ENCODE data around the gene KRTAP12-2. TPM values are rescaled to one million over a fixed set of nuclear protein-coding genes. Genes with fewer than 3 reads are reported as not detected.

KRTAP12-2 gene
- total RNA-seq, 1 experiment from 2014 or later: not detected

GRCh38 chr21:44617071-44617501 is 49.6 kb downstream of the KRTAP12-2 start:
- Histone ChIP-seq H3K36me3 (ENCODE audit: control insufficient read depth, insufficient read depth, low read length) (no peaks in the 10 kb centered on the region), H3K9me3 (peaks cover 12% of the 10 kb centered on the region; the same call in 1 of the 2 replicates), H3K4me1 (no peaks in the 10 kb centered on the region), H3K27me3 (replicated peaks; ENCODE audit: control insufficient read depth, insufficient read depth, low read length) (no peaks in the 10 kb centered on the region), H3K4me3 (ENCODE audit: low read depth, low read length) (no peak overlapping the region)
- CTCF ChIA-PET: no interaction called here
- H3K4me1 Mint-ChIP-seq (ENCODE audit: low read depth, unreplicated experiment): no peaks in the 10 kb centered on the region
- H3K4me3 Mint-ChIP-seq (ENCODE audit: unreplicated experiment): no peak overlapping the region
- peaks cover 6% of the 10 kb centered on the region for H3K27me3 Mint-ChIP-seq (ENCODE audit: insufficient read depth, unreplicated experiment)
- H3K9me3 Mint-ChIP-seq (ENCODE audit: unreplicated experiment): peaks cover 35% of the 10 kb centered on the region
- TF ChIP-seq CTCF (IDR thresholded peaks at IDR 0.05; ENCODE audit: insufficient read depth in 1 of 2, low read depth in 1 of 2, low read length in 1 of 2, severe bottlenecking in 1 of 2, unreplicated experiment in 1 of 2): no peak
- no peak for DNase-seq
- no TSS peak for BruUV-seq (replicated peaks)
- intact Hi-C loops (cut with micrococcal nuclease; ENCODE audit: unreplicated experiment): no loop called here
- H3K36me3 Mint-ChIP-seq (ENCODE audit: insufficient read depth, unreplicated experiment): no peaks in the 10 kb centered on the region
- POLR2A ChIA-PET: no interaction called here
- no peak overlapping the region for H3K27ac Mint-ChIP-seq (ENCODE audit: unreplicated experiment)

GRCh38 chr21:44616591-44616926 is 50.2 kb downstream of the KRTAP12-2 start:
- Histone ChIP-seq H3K27me3 (replicated peaks; ENCODE audit: control insufficient read depth, insufficient read depth, low read length) (no peaks in the 10 kb centered on the region), H3K4me3 (ENCODE audit: low read depth, low read length) (no peak overlapping the region), H3K4me1 (no peaks in the 10 kb centered on the region), H3K36me3 (ENCODE audit: control insufficient read depth, insufficient read depth, low read length) (no peaks in the 10 kb centered on the region), H3K9me3 (peaks cover 12% of the 10 kb centered on the region; the same call in 1 of the 2 replicates)
- H3K4me1 Mint-ChIP-seq (ENCODE audit: low read depth, unreplicated experiment): no peaks in the 10 kb centered on the region
- ChIA-PET POLR2A (no interaction called here), CTCF (no interaction called here)
- H3K27ac Mint-ChIP-seq (ENCODE audit: unreplicated experiment): no peak overlapping the region
- H3K27me3 Mint-ChIP-seq (ENCODE audit: insufficient read depth, unreplicated experiment): peaks cover 6% of the 10 kb centered on the region
- intact Hi-C loops (cut with micrococcal nuclease; ENCODE audit: unreplicated experiment): no loop called here
- H3K9me3 Mint-ChIP-seq (ENCODE audit: unreplicated experiment): peaks cover 35% of the 10 kb centered on the region
- BruUV-seq (replicated peaks): no TSS peak
- no peak for DNase-seq
- no peaks in the 10 kb centered on the region for H3K36me3 Mint-ChIP-seq (ENCODE audit: insufficient read depth, unreplicated experiment)
- no peak overlapping the region for H3K4me3 Mint-ChIP-seq (ENCODE audit: unreplicated experiment)
- TF ChIP-seq CTCF (IDR thresholded peaks at IDR 0.05; ENCODE audit: insufficient read depth in 1 of 2, low read depth in 1 of 2, low read length in 1 of 2, severe bottlenecking in 1 of 2, unreplicated experiment in 1 of 2): no peak

Other genes starting within 250 kb of the KRTAP12-2 start
- 4.5 and 4.7 TPM in 2 replicates for gene LRRC3, start 211.4 kb downstream of the KRTAP12-2 start, total RNA-seq (2022)
- not detected in 2 replicates for gene KRTAP10-1, start 126.7 kb downstream of the KRTAP12-2 start, total RNA-seq (2022)
- gene KRTAP10-2, start 115.4 kb downstream of the KRTAP12-2 start, total RNA-seq (2022): not detected in 2 replicates
- gene KRTAP10-3, start 108.1 kb downstream of the KRTAP12-2 start, total RNA-seq (2022): not detected in 2 replicates
- not detected in 2 replicates for gene KRTAP10-4, start 93.2 kb downstream of the KRTAP12-2 start, total RNA-seq (2022)
- not detected in 2 replicates for gene KRTAP10-5, start 86.3 kb downstream of the KRTAP12-2 start, total RNA-seq (2022)
- not detected in 2 replicates for gene KRTAP10-6, start 74.4 kb downstream of the KRTAP12-2 start, total RNA-seq (2022)
- gene KRTAP10-7, start 66.3 kb downstream of the KRTAP12-2 start, total RNA-seq (2022): not detected in 2 replicates
- gene KRTAP10-8, start 54.8 kb downstream of the KRTAP12-2 start, total RNA-seq (2022): not detected in 2 replicates
- not detected in 2 replicates for gene KRTAP10-9, start 39.8 kb downstream of the KRTAP12-2 start, total RNA-seq (2022)
- gene KRTAP10-10, start 29.6 kb downstream of the KRTAP12-2 start, total RNA-seq (2022): not detected in 2 replicates
- not detected in 2 replicates for gene KRTAP10-11, start 20.5 kb downstream of the KRTAP12-2 start, total RNA-seq (2022)
- gene KRTAP12-4, start 12.3 kb downstream of the KRTAP12-2 start, total RNA-seq (2022): not detected in 2 replicates
- gene KRTAP12-3, start 9.0 kb downstream of the KRTAP12-2 start, total RNA-seq (2022): not detected in 2 replicates
- not detected in 2 replicates for gene KRTAP12-1, start 15.2 kb upstream of the KRTAP12-2 start, total RNA-seq (2022)
- gene KRTAP10-12, start 30.2 kb upstream of the KRTAP12-2 start, total RNA-seq (2022): not detected in 2 replicates
- gene TSPEAR, start 44.6 kb upstream of the KRTAP12-2 start, total RNA-seq (2022): 0.12 and 0.32 TPM in 2 replicates
- gene UBE2G2, start 134.9 kb upstream of the KRTAP12-2 start, total RNA-seq (2022): 91.3 and 103 TPM in 2 replicates
- 110 and 118 TPM in 2 replicates for gene SUMO3, start 151.1 kb upstream of the KRTAP12-2 start, total RNA-seq (2022)
- 296 and 306 TPM in 2 replicates for gene PTTG1IP, start 206.8 kb upstream of the KRTAP12-2 start, total RNA-seq (2022)

Data from Caco-2 (cell line).